Measurements from ENCODE around the gene SHB. TPM values are rescaled to one million over a fixed set of nuclear protein-coding genes. Genes with fewer than 3 reads are reported as not detected.
A peak's percentile ranks its signal among the peaks of the same experiment; 100 is the strongest.

Gene SHB
- total and polyA plus RNA-seq, 2 of the 8 experiments (the other 6 are each of a cell fraction or from before 2014, with no cell fraction given) = 4.1 to 12.6 TPM

DNA sequence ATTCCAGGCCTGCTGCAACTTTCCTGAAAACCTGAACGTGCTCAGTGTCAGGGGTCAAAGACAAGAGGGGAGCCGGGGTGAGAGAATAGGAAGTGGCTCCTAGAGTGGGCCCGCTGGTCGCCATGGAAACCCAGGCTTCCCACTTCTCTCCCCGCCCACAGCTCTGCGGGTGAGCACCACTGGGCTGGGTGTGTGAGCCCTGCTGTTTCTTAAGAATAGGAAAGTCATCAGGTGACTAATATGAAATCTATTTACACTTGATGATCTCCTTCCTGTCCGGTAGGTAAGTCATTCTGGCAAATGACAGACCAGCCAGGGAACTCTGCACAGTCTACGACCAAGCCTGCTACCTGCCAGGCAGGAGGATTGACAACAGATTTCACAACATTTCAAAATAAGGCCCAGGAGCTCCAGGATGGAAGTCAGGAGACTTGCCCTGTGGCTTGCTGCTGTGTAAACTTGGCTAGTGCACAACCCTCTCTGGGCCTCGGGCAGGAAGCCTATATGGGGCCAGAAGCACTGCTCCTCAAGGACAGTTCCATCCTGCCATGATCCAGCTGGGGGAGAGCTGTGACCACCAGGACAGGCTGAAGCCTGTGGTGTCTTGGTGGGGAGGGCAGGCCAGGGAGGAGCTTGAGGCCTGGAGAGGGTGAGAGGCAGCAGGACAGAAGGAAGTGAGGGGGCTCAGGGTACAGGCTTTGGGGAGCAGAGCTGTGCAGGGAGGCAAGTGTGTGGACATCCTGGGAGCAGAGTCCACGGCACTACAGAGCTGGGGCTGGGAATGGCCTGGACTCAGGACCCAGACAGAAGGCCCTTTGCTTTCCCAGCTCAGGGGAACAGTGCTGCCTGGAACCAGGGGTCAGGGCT, 60.6 kb downstream of the SHB start:
- Histone ChIP-seq H3K18ac (ENCODE audit: extremely low read depth, low read length) (peak overlapping the region; percentile 85), H2BK5ac (ENCODE audit: low read depth, low read length) (peak overlapping the region; percentile 93; the same call in 1 of the 2 replicates), H2AK5ac (ENCODE audit: low read depth, low read length) (peak overlapping the region; percentile 8), H3K27ac (ENCODE audit: low read depth, low read length) (peak overlapping the region; percentile 7; the same call in 1 of the 2 replicates), H3K9ac (replicated peaks in 1 of 4; ENCODE audit: extremely low read depth in 1 of 4, low read depth in 3 of 4, low read length in 3 of 4) (no peak overlapping the region), H3K79me1 (ENCODE audit: low read depth, low read length) (peaks cover 8% of the 10 kb centered on the region; the same call in 1 of the 2 replicates), H3K36me3 (ENCODE audit: control insufficient read depth in 2 of 4, insufficient read depth in 4 of 4, low read length in 3 of 4) (peaks cover 0 to 2% (median 0%) of the 10 kb centered on the region in 4 experiments; a peak in 1 of 8 replicates), H2AFZ (ENCODE audit: low read length) (no peak overlapping the region), H3K4me3 (ENCODE audit: extremely low read depth in 1 of 4, insufficient read depth in 2 of 4, low read depth in 3 of 4, low read length in 4 of 4) (no peak overlapping the region), H3K23ac (ENCODE audit: insufficient read length) (no peak overlapping the region), H4K91ac (replicated peaks; ENCODE audit: insufficient read length, low read length) (peak overlapping the region; percentile 84), H3K79me2 (ENCODE audit: control insufficient read depth in 1 of 2, insufficient read depth in 2 of 2, low read length in 2 of 2) (no peaks in the 10 kb centered on the region), H2BK12ac (ENCODE audit: low read depth, low read length) (peak overlapping the region; percentile 95; the same call in 1 of the 2 replicates), H3K4me1 (replicated peaks in 1 of 4; ENCODE audit: control insufficient read depth in 3 of 4, insufficient read depth in 4 of 4, low read length in 3 of 4) (peaks cover 5 to 21% (median 17%) of the 10 kb centered on the region in 4 experiments), H3K56ac (replicated peaks; ENCODE audit: insufficient read length, low read depth, low read length) (no peak overlapping the region), H3K23me2 (ENCODE audit: low read depth, low read length) (no peaks in the 10 kb centered on the region), H2BK20ac (ENCODE audit: low read length) (peak overlapping the region; percentile 86; the same call in 1 of the 2 replicates), H2BK15ac (ENCODE audit: low read length) (peak overlapping the region; percentile 46; the same call in 1 of the 2 replicates), H3K4ac (replicated peaks; ENCODE audit: insufficient read length, low read depth, low read length) (peak overlapping the region; percentile 97), H3K27me3 (replicated peaks in 1 of 4; ENCODE audit: control insufficient read depth in 3 of 4, extremely low read depth in 1 of 4, insufficient read depth in 3 of 4, low read length in 3 of 4) (no peaks in the 10 kb centered on the region), H4K8ac (ENCODE audit: extremely low read depth, insufficient read depth, low read length) (peak overlapping the region; percentile 45), H3K14ac (ENCODE audit: insufficient read length) (no peak overlapping the region), H3K4me2 (ENCODE audit: insufficient read depth in 1 of 2, low read depth in 2 of 2, low read length in 2 of 2) (peak overlapping the region in 1 of 2 experiments; percentile 36; a peak in 1 of 4 replicates), H4K5ac (ENCODE audit: insufficient read length, low read depth, low read length) (peak overlapping the region; percentile 19), H4K20me1 (replicated peaks in 1 of 2; ENCODE audit: control insufficient read depth in 1 of 2, insufficient read depth in 2 of 2, low read length in 2 of 2) (peaks cover 2 to 3% of the 10 kb centered on the region in 2 experiments), H2BK120ac (replicated peaks; ENCODE audit: low read depth, low read length) (peak overlapping the region; percentile 65), H3K9me3 (ENCODE audit: insufficient read depth in 2 of 2, low read depth in 1 of 2, low read length in 1 of 2) (no peaks in the 10 kb centered on the region)
- CTCF ChIA-PET (ENCODE audit: partially characterized antibody) = interaction anchor here (0.7 to 1.5 kb wide), 12 partner anchors 9 to 336 kb away, joined by 3 to 13 read pairs (median 4); no protein-coding TSS in a partner anchor
- FAIRE-seq (no peak), DNase-seq (ENCODE audit: low read depth in 1 of 2, low spot score in 2 of 2) (no peak)
- POLR2A ChIA-PET (ENCODE audit: partially characterized antibody) = interaction anchor here (0.7 to 2.8 kb wide), 4 partner anchors 9 to 34 kb away, joined by 3 to 19 read pairs (median 3); no protein-coding TSS in a partner anchor
- WGBS, 2 experiments (ENCODE audit: extremely low coverage in 1 of 2, insufficient coverage in 1 of 2, insufficient read length in 1 of 2, insufficient replicate concordance in 2 of 2, low coverage in 1 of 2, low lambda C conversion rate in 2 of 2, missing lambda C conversion rate in 1 of 2) = 64% methylated on average over 10 of the region's 10 CpGs; no CpG with 5 or more reads in 1 of the 2 experiments
- TF ChIP-seq EGR1 (IDR thresholded peaks at IDR 0.05; ENCODE audit: borderline replicate concordance, low read depth, low read length) (no peak), POLR2A (IDR thresholded peaks at IDR 0.05; ENCODE audit: control extremely low read depth in 1 of 2, low read depth in 2 of 2, low read length in 2 of 2) (no peak), BRCA1 (IDR thresholded peaks at IDR 0.05; ENCODE audit: low read depth, low read length) (no peak), CEBPB (IDR thresholded peaks at IDR 0.05; ENCODE audit: low read depth, low read length) (peak; percentile 19; the same call in 1 of the 2 replicates)
